NCI-H524 (cell line): ENCODE results near the gene ATP6V1B1.

Source experiments
- DNase-seq, 2 experiments: peaks; one replicate each; lab custom pipeline; 2025; lab: John Stamatoyannopoulos, UW

ATP6V1B1 gene

DNA sequence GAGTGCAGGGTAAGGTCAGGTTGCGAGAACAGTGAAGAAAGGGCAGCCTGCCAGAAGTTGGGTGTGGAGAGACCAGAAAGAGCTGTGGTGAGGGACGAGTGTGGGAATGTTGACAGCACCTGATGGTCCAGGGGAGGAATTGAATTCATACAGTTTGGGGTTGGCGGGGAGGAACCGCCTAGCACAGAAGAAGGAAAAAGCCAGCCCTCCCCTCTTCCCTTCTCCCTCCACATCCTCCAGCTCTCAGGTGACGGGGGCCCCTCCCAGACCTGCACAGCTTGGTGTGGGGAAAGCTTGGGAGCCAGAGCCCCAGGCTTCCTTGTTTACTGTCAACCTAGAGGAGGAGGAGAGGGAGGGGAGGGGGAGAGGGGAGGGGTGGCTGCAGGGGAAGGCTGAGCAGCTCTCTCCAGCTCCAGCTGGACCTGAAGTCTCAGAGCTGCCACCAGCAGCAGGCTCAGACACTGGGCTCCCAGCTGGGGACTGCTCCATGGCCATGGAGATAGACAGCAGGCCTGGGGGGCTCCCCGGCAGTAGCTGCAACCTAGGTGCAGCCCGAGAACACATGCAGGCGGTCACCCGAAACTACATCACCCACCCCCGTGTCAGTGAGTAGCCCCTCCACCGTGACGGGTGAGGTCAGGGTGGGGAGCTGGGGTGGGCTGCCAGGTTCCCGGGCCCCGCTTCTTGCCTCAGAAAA, at the start of gene ATP6V1B1:
ATP6V1B1 (plus strand) TSS at position 433 of the 697 bp plus-strand sequence; CDS start at position 488, 55 bp downstream.
- DNase-seq: peak in 1 of 2 experiments; percentile 13

- no peak for DNase-seq
These were observed 49.1 kb upstream of the ATP6V1B1 start for GRCh38 chr2:70886541-70886987.

- no peak for DNase-seq
These were observed 48.5 kb upstream of the ATP6V1B1 start for GRCh38 chr2:70887208-70887549.

- peak; percentile 29 to 72 for DNase-seq
These were observed 48.0 kb upstream of the ATP6V1B1 start for GRCh38 chr2:70887550-70888246.

GRCh38 chr2:70888366-70888922, 47.3 kb upstream of the ATP6V1B1 start:
- no peak for DNase-seq

DNA sequence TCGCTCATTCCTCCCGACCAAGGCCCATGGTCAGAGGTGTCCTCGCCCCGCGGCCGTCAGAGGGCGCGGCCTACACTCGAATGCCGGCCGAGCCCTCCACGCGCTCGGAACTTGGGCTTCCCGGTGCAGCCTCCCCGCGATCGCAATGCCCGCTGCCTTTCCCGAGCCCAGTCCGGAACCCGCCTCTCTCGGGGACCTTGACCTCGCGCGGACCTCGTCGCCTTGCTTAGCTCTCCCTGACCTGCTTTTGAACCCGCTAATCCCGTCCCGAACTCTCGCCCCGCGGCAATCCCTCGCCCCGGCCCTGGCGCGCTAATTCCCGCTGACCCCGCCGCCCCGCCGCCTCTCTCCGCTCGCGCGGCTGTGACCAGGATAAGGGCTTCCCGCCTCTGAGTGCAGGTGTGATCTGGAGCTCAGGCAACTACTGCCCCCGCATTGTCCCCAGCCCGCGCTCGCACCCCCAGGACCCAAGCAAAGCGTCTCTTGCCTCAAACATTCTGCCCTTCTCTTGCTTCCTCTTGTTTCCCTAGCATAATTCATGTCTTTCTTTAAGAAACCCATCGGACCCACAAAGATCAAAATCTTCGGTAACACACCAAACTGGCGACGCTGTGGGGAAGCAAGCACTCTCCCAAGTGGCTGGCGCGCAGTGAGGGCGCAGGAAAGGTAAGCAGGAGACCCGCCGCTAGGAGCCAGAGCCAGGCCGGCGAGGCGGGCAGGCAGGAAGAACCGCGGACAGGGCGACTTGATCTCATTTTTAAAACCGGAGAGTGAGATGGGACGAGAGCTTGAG, 46.6 kb upstream of the ATP6V1B1 start:
- no peak for DNase-seq

GRCh38 chr2:70889716-70890037, 46.0 kb upstream of the ATP6V1B1 start:
- DNase-seq: no peak

DNA sequence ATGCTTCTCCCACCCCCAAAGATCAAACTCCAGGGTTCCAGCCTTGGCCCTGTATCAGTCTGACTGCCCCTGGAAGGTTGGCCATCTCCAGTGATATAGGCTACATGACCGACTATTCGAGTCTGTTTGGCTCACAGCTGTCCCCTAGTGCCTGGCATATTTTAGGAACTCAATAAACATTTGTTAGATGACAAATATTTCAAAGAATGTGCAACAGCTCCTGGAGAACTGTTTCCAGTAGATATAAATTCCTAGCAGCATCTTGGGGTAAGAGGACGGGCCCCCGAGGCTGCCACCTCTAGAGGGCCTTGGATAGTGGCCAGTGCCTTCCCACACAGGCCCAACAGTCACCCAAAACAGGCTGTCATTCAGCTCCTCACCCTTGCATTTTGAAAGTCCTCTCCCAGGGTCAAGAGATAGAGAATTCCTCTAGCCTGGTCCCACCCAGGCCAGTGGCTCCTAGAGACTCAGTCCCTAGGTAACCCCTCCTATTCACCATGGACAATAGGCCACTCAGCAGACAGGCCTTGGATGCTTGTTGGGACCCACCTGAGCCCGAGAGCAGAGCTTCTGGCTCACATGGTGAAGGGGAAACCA, 45.1 kb upstream of the ATP6V1B1 start:
- DNase-seq: no peak

DNA sequence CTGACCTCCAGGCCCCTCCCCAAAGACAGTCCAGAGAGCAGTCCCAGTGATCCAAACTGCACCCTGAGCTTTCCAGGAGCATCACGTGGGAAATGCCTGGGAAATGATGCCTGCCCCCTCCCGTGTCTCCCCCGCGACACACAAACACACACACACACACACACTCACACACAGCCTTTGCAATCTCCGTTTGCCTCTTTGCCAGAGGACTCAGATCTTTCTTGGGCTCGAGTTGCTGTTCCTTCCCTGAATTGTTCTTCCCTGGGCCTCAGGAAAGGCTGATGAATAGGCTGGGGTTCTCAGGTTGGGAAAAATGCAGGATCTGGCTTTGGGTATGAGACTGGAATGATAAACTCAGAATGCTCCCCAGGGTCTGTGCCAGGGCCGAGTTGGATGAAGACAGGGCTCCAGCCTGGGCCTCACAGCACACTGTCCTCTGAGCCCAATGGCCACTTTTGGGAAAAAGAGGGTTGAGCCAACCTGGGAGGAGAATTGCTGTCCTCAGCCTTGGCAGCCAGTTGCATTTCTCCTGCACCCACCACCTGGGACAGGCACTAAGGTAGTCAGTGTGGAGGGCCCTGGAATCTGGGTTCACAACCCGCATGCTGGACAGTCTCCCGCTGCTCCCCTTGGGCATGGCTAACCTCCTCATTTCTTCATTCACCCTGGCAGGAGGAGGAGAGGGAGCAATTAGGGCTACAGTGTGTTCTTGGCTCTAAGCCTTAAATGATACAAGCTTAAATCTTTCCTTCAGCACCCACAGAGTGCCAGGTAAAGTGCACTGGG, 43.9 kb upstream of the ATP6V1B1 start:
- no peak for DNase-seq

GRCh38 chr2:70892750-70893149, 43.0 kb upstream of the ATP6V1B1 start:
- no peak for DNase-seq

GRCh38 chr2:70893186-70893585, 42.5 kb upstream of the ATP6V1B1 start:
- no peak for DNase-seq

GRCh38 chr2:70894765-70895164, 40.9 kb upstream of the ATP6V1B1 start:
- DNase-seq: no peak

DNA sequence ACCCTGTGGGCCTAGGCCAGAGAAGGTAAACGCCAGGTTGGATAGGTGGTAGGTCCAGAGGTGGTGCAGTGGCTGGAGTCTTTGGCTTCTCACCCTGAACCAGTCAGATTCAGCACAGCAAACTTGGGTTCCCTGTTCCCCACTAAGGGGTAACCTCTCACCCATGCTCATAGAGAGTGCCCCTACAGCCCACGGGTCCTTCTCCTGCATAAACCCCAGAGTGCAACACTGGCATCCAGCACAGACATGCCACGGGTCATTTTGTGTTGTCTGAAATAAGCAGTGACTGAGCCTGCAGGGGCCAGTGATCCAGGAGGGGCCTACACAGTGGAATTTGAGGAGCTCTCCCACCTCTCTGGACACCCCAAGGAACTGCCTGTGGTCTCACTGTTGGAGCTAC, 40.5 kb upstream of the ATP6V1B1 start:
- DNase-seq: no peak

DNA sequence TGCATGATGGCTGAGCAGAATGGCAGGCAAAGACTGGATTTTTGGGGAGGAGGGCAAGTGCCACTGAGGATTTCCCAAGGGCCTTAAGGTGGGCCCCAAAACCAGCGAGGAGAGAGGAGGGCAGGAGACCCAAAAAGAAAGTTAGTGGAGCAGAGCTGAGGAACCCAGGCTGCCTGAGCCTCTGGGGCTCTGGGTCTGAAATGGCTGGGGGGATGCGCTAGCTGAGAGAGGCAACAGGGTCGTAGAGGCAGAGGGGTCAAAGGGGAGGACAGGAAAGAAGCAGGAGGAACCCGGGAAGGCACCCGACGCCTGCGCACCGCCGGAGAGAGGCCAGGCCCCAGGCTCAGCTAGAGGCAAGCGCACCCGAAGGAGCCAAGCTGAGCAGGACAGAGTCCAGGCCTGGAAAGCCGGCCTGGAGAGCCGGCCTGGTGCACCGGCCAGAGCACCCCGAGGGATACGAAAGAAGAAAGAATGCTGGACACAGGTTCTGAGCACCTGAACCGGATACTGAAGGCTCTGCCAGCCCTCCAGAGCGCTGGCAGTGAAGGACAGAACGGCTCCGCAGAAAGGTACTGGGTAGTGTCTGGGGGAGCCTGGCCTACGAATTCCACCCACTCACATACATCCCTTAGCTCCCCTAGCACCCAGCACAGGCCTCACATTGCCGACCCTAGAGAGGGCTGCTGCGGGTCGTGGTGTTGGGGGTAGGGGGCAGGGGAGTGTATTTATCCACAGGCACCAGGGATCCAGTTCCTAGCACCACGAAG, 39.5 kb upstream of the ATP6V1B1 start:
- DNase-seq: no peak

DNA sequence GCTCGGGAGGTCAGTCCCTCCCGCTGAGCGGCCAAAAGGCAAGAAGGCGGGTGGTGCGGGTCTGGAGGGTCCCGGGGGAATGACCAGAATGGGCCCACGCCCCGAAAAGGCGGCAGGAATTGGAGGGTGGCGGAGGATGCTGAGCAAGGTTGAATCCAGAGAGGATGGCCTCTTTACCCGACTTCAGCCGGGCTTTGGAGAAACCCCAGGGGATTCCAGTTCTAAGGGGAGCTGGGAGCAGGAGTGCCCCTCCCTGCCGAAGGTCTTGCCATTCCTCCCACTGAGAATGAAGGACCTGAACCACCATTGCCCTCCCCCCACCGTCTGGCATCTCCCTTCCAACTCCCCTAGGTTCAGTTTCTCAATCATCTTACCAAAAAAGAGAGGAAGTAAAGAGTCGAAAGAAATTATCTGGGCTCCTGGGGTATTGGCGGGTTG, 38.9 kb upstream of the ATP6V1B1 start:
- no peak for DNase-seq

GRCh38 chr2:70897203-70897976, 38.3 kb upstream of the ATP6V1B1 start:
- DNase-seq: no peak

- no peak for DNase-seq
These were observed 37.8 kb upstream of the ATP6V1B1 start for GRCh38 chr2:70897977-70898226.

GRCh38 chr2:70898363-70899240, 37.1 kb upstream of the ATP6V1B1 start:
- DNase-seq: peak; percentile 22 to 69
